IMR-90 (cell line): ENCODE measurements around the gene ESR2. TPM values are rescaled to one million over a fixed set of nuclear protein-coding genes. Genes with fewer than 3 reads are reported as not detected.

Source experiments
- ATAC-seq: fragments of 200-7000 bp; cut with Tn5 transposase; 2 replicates; pipeline ENCODE4 v1.9.1; 2020; ENCODE audit warnings: low read depth, mild to moderate bottlenecking, moderate library complexity
- BruUV-seq: library from RNA; stranded (reverse); fragments of 400-500 nt; replicated peaks from 2 replicates; lab custom pipeline; 2021; lab: Mats Ljungman, UMichigan
- CTCF ChIA-PET: fragments of 300-600 bp; formaldehyde crosslinking; extraction: SDS; loops from one replicate; lab custom pipeline; 2021; ENCODE audit warnings: antibody characterized with exemption; lab: Yijun Ruan, JAX
- POLR2A ChIA-PET: fragments of 300-600 bp; sonication (Branson Sonifier 250); formaldehyde crosslinking; loops from one replicate; lab custom pipeline; 2022; ENCODE audit warnings: antibody characterized with exemption; ENCODE audit not compliant: unreplicated experiment; lab: Charles Lee
- DNase-seq: peaks from one replicate; pipeline ENCODE4 v3.0.0; 2013
- H2AFZ ChIP-seq: replicated peaks from 2 replicates; pipeline ENCODE3; 2013; ENCODE audit warnings: low read length, mild to moderate bottlenecking; ENCODE audit not compliant: poor library complexity
- H2AK5ac ChIP-seq: 2 replicates; pipeline ENCODE4 v1.6.1; 2013; ENCODE audit warnings: low read depth, low read length, inconsistent platforms
- H2AK9ac ChIP-seq: replicated peaks from 2 replicates; pipeline ENCODE3; 2013; ENCODE audit warnings: mild to moderate bottlenecking, low read depth, low read length, moderate library complexity; ENCODE audit not compliant: poor library complexity
- H2BK120ac ChIP-seq: 2 replicates; pipeline ENCODE4 v1.6.1; 2013; ENCODE audit warnings: low read depth, low read length, inconsistent platforms
- H2BK15ac ChIP-seq: 3 replicates; pipeline ENCODE4 v1.6.1; 2013; ENCODE audit warnings: low read depth, low read length, inconsistent platforms
- H2BK20ac ChIP-seq: 2 replicates; pipeline ENCODE4 v1.6.1; 2013; ENCODE audit warnings: low read depth, mild to moderate bottlenecking, inconsistent platforms, low read length, moderate library complexity
- H2BK5ac ChIP-seq: 2 replicates; pipeline ENCODE4 v1.6.1; 2013; ENCODE audit warnings: mild to moderate bottlenecking, low read depth, low read length, inconsistent platforms; ENCODE audit not compliant: poor library complexity, severe bottlenecking
- H3K14ac ChIP-seq: replicated peaks from 2 replicates; pipeline ENCODE4 v1.6.1; 2013; ENCODE audit warnings: low read depth, low read length, inconsistent platforms
- H3K18ac ChIP-seq: 2 replicates; pipeline ENCODE4 v1.6.1; 2013; ENCODE audit warnings: low read depth, low read length, control low read depth
- H3K23ac ChIP-seq: 2 replicates; pipeline ENCODE4 v1.6.1; 2013; ENCODE audit warnings: low read depth, low read length, inconsistent platforms
- H3K27ac ChIP-seq: 2 replicates; pipeline ENCODE4 v1.5.1; 2013; ENCODE audit warnings: mild to moderate bottlenecking, control low read depth, low read length; ENCODE audit not compliant: insufficient read depth
- H3K27me3 ChIP-seq: 2 replicates; pipeline ENCODE4 v1.6.1; 2013; ENCODE audit warnings: low read length; ENCODE audit not compliant: control insufficient read depth, insufficient read depth
- H3K36me3 ChIP-seq: 2 replicates; pipeline ENCODE4 v1.6.1; 2013; ENCODE audit warnings: low read length, mixed read lengths; ENCODE audit not compliant: control insufficient read depth, insufficient read depth
- H3K4ac ChIP-seq: 2 replicates; pipeline ENCODE4 v1.6.1; 2013; ENCODE audit warnings: low read depth, low read length, inconsistent platforms
- H3K4me1 ChIP-seq: 2 replicates; pipeline ENCODE4 v1.6.1; 2013; ENCODE audit warnings: low read length, mixed read lengths; ENCODE audit not compliant: control insufficient read depth, insufficient read depth
- H3K4me2 ChIP-seq: 2 replicates; pipeline ENCODE4 v1.6.1; 2013; ENCODE audit warnings: low read depth, mild to moderate bottlenecking, control low read depth, low read length, moderate library complexity
- H3K4me3 ChIP-seq: 2 replicates; pipeline ENCODE4 v1.5.1; 2013; ENCODE audit warnings: low read depth, mild to moderate bottlenecking, control low read depth, low read length, moderate library complexity; ENCODE audit not compliant: insufficient read depth
- H3K56ac ChIP-seq: 2 replicates; pipeline ENCODE4 v1.6.1; 2013; ENCODE audit warnings: low read length, inconsistent platforms; ENCODE audit not compliant: insufficient read depth; ENCODE audit errors: extremely low read depth
- H3K79me1 ChIP-seq, 2 experiments: 2 replicates each; pipeline ENCODE4 v1.6.1; 2013; ENCODE audit warnings: low read length in 2 of 2, inconsistent platforms in 1 of 2, low read depth in 1 of 2
- H3K9ac ChIP-seq: 2 replicates; pipeline ENCODE4 v1.6.1; 2013; ENCODE audit warnings: low read depth, low read length, control low read depth
- H3K9me1 ChIP-seq: 2 replicates; pipeline ENCODE4 v1.6.1; 2013; ENCODE audit warnings: low read length, inconsistent platforms; ENCODE audit not compliant: insufficient read depth
- H3K9me3 ChIP-seq: 2 replicates; pipeline ENCODE4 v1.6.1; 2013; ENCODE audit warnings: low read length; ENCODE audit not compliant: control insufficient read depth, insufficient read depth
- H4K20me1 ChIP-seq: 2 replicates; pipeline ENCODE4 v1.6.1; 2013; ENCODE audit warnings: low read length, inconsistent platforms; ENCODE audit not compliant: insufficient read depth
- H4K5ac ChIP-seq: 2 replicates; pipeline ENCODE4 v1.6.1; 2013; ENCODE audit warnings: mild to moderate bottlenecking, low read depth, low read length, control low read depth
- H4K8ac ChIP-seq, 2 experiments: 2 replicates each; pipeline ENCODE4 v1.6.1; 2013; ENCODE audit warnings: low read depth in 2 of 2, low read length in 2 of 2, control low read depth in 1 of 2, inconsistent platforms in 1 of 2
- H4K91ac ChIP-seq: 2 replicates; pipeline ENCODE4 v1.6.1; 2013; ENCODE audit warnings: low read depth, low read length, inconsistent platforms; ENCODE audit not compliant: insufficient read depth
- BHLHE40 ChIP-seq: fragments of 150-350 bp; IDR thresholded peaks from 2 replicates; pipeline ENCODE4 v1.6.1; 2016; ENCODE audit warnings: mild to moderate bottlenecking, low read depth, low read length
- CTCF ChIP-seq: conservative IDR thresholded peaks from 2 replicates; pipeline ENCODE4 v1.5.1; 2012; ENCODE audit warnings: mild to moderate bottlenecking, low read depth, low read length, improper control_type of control experiment
- ELK1 ChIP-seq: fragments of 150-350 bp; IDR thresholded peaks from 2 replicates; pipeline ENCODE4 v1.6.1; 2016; ENCODE audit warnings: low read depth, mild to moderate bottlenecking, low read length, moderate library complexity, borderline replicate concordance
- FOS ChIP-seq: fragments of 150-350 bp; IDR thresholded peaks from 2 replicates; pipeline ENCODE4 v1.6.1; 2016; ENCODE audit warnings: low read depth, low read length
- RAD21 ChIP-seq: IDR thresholded peaks from 2 replicates; pipeline ENCODE4 v1.6.1; 2012; ENCODE audit warnings: low read length, improper control_type of control experiment
- RCOR1 ChIP-seq: IDR thresholded peaks from 2 replicates; pipeline ENCODE4 v1.6.1; 2012; ENCODE audit warnings: mild to moderate bottlenecking, low read length, improper control_type of control experiment; ENCODE audit not compliant: insufficient replicate concordance
- RFX5 ChIP-seq: IDR thresholded peaks from 2 replicates; pipeline ENCODE4 v1.8.0; 2012; ENCODE audit warnings: low read depth, mild to moderate bottlenecking, low read length, moderate library complexity
- USF2 ChIP-seq: fragments of 150-350 bp; IDR thresholded peaks from 2 replicates; pipeline ENCODE4 v1.6.1; 2017; ENCODE audit warnings: mild to moderate bottlenecking, antibody characterized with exemption, low read length, low read depth
- WGBS, 2 experiments: methylation state at CpG; one replicate each; pipeline versions ENCODE4 v1.1.5 to v1.1.7; 2013; ENCODE audit warnings: missing lambda C conversion rate in 2 of 2; ENCODE audit not compliant: insufficient read length in 1 of 2; ENCODE audit errors: extremely low coverage in 2 of 2; 5-methylcytosine and 5-hydroxymethylcytosine counted together
- dilution Hi-C: fragments of 300-500 bp; cut with HindIII; formaldehyde crosslinking; loops from one replicate; pipeline ENCODE4 v1.14.3; 2018; ENCODE audit warnings: low sequenced_read_pairs; ENCODE audit not compliant: unreplicated experiment
- in situ Hi-C: fragments of 300-500 bp; cut with MboI; formaldehyde crosslinking; loops from 3 replicates; pipeline ENCODE4 v1.14.3; 2019; ENCODE audit warnings: low sequenced_read_pairs, inconsistent platforms, mixed read lengths
- intact Hi-C: fragments of 100-400 bp; cut with micrococcal nuclease; formaldehyde crosslinking; loops from 2 replicates; pipeline ENCODE4 v1.10.0; 2022
- polyA plus RNA-seq, 3 experiments: library from polyadenylated mRNA; depleted of rRNA; stranded (reverse); fragments of >200 nt; gene quantifications; 2 replicates each; pipeline ENCODE4 v1.2.3, GENCODE V29; 2012; ENCODE audit warnings: low replicate concordance in 1 of 3
- total RNA-seq: library from RNA; depleted of rRNA; stranded (reverse); fragments of >200 nt; gene quantifications from 2 replicates; pipeline ENCODE4 v1.2.3, GENCODE V29; 2012

The ESR2 gene
- total and polyA plus RNA-seq, 2 of the 4 experiments (the other 2 are of a cell fraction): under 0.01 to 0.03 TPM

DNA sequence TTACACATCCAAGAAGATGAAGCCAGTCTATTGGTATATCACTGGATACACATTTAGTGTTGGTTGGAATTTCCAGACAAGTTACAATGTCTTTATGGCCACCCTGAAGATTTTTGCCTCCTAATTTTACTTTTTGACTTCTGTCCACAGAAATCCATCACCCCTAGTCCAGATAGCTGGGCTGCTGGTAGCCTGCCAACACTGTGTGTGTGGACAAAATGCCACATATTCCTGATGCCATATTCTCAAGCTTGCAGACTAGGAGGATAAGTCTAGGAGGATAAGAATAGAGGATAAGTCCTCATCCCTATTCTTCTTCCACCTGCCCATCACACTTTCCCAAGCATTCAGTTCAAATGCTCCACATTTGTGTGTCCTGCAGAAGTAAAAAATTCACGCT is 4.6 kb downstream of the ESR2 start:
- in situ Hi-C loops: no loop called here

More for the DNA sequence above, 4.6 kb downstream of the ESR2 start:
- Histone ChIP-seq H2AK9ac (no peak overlapping the region), H3K18ac (no peak overlapping the region), H4K91ac (no peak overlapping the region), H3K14ac (no peak overlapping the region), H3K9me3 (no peaks in the 10 kb centered on the region), H3K27me3 (peaks cover 10% of the 10 kb centered on the region), H3K4me3 (no peak overlapping the region), H3K9me1 (0 out of 2 replicates have a peak, but pooled peaks cover 2% of the 10 kb centered on the region), H2AK5ac (no peak overlapping the region), H2BK120ac (no peak overlapping the region), H3K4me1 (no peaks in the 10 kb centered on the region; the same call in 1 of the 2 replicates), H4K20me1 (no peaks in the 10 kb centered on the region), H2BK5ac (no peak overlapping the region), H3K23ac (no peak overlapping the region), H3K9ac (no peak overlapping the region), H2BK15ac (no peak overlapping the region), H2AFZ (no peak overlapping the region), H3K79me1 (no peaks in the 10 kb centered on the region), H3K56ac (no peak overlapping the region), H3K4ac (no peak overlapping the region), H2BK20ac (no peak overlapping the region), H4K8ac (no peak overlapping the region), H4K5ac (no peak overlapping the region), H3K36me3 (no peaks in the 10 kb centered on the region), H3K27ac (no peak overlapping the region), H3K4me2 (no peak overlapping the region)
- ChIA-PET CTCF (interaction anchor here (0.8 kb wide), 1 partner anchor 14 kb away, joined by 8 read pairs; no protein-coding TSS in a partner anchor), POLR2A (no interaction called here)
- dilution Hi-C loops: loop anchor here (25.0 kb wide), 1 partner anchor 252 kb away; no protein-coding TSS in a partner anchor
- no CpG with 5 or more reads among the region's 1 CpG for WGBS, 2 experiments
- no peak for DNase-seq
- BruUV-seq: no TSS peak
- no peak for TF ChIP-seq CTCF
- TF ChIP-seq RCOR1: no peak
- no peak for TF ChIP-seq RAD21
- no peak for TF ChIP-seq ELK1
- no peak for TF ChIP-seq FOS
- no peak for TF ChIP-seq BHLHE40
- no peak for TF ChIP-seq RFX5
- TF ChIP-seq USF2: no peak
- intact Hi-C loops: loop anchor here (10.0 kb wide), 1 partner anchor 1555 kb away; no protein-coding TSS in a partner anchor
- no peak for ATAC-seq
